HepG2 (cell line): ENCODE results near the gene SYPL1. TPM values are rescaled to one million over a fixed set of nuclear protein-coding genes. Genes with fewer than 3 reads are reported as not detected.

Source experiments
- ATAC-seq: fragments of 200-7000 bp; cut with Tn5 transposase; 3 replicates; pipeline ENCODE4 v1.9.1; 2020; ENCODE audit warnings: mild to moderate bottlenecking, moderate library complexity
- BruUV-seq: library from RNA; stranded (reverse); fragments of 400-500 nt; replicated peaks from 2 replicates; lab custom pipeline; 2021; lab: Mats Ljungman, UMichigan
- CTCF ChIA-PET: fragments of 300-600 bp; formaldehyde crosslinking; extraction: SDS; loops from one replicate; lab custom pipeline; 2021; ENCODE audit warnings: low total read pairs, inconsistent platforms, low intra/inter-chr PET ratio; lab: Yijun Ruan, JAX
- POLR2A ChIA-PET: fragments of 350-600 bp; sonication (Branson Sonifier 250); formaldehyde crosslinking; loops from one replicate; lab custom pipeline; 2020; ENCODE audit warnings: antibody characterized with exemption, inconsistent platforms; lab: Yijun Ruan, JAX
- DNase-seq: peaks from one replicate; pipeline ENCODE4 v3.0.0-alpha.2; 2015; ENCODE audit warnings: low spot score
- FAIRE-seq: peaks from 3 replicates; lab custom pipeline; 2011; peaks lifted over from hg19 to GRCh38; lab: Jason Lieb, UNC
- H2AFZ ChIP-seq: one replicate; pipeline ENCODE4 v1.6.1; 2011; ENCODE audit warnings: low read length, inconsistent platforms
- H3K27ac ChIP-seq: fragments of 300-600 bp; 3 replicates; pipeline ENCODE4 v1.8.0; 2011; ENCODE audit warnings: mixed run types, mild to moderate bottlenecking, mixed read lengths, low read length, inconsistent platforms; ENCODE audit not compliant: insufficient read depth; ENCODE audit errors: extremely low read length
- H3K27me3 ChIP-seq, 2 experiments: fragments of 200-600 bp in 1 of 2; 2 replicates in 1 of 2; 3 replicates in 1 of 2; pipeline versions ENCODE4 v1.6.0 to v1.8.0; 2011; ENCODE audit warnings: low read length in 2 of 2, mild to moderate bottlenecking in 2 of 2, moderate library complexity in 2 of 2, inconsistent platforms in 1 of 2; ENCODE audit not compliant: insufficient read depth in 2 of 2, control insufficient read depth in 1 of 2
- H3K36me3 ChIP-seq, 2 experiments: fragments of 200-600 bp in 1 of 2; replicated peaks in 1 of 2; 2 replicates in 1 of 2; 3 replicates in 1 of 2; pipeline versions ENCODE4 v1.5.1 to v1.8.0; 2011; ENCODE audit warnings: low read length in 2 of 2, inconsistent platforms in 1 of 2; ENCODE audit not compliant: insufficient read depth in 2 of 2, control insufficient read depth in 1 of 2
- H3K4me1 ChIP-seq: 2 replicates; pipeline ENCODE4 v1.5.1; 2012; ENCODE audit warnings: low read length, inconsistent platforms; ENCODE audit not compliant: insufficient read depth
- H3K4me2 ChIP-seq: 2 replicates; pipeline ENCODE4 v1.6.0; 2011; ENCODE audit warnings: low read depth, low read length, inconsistent platforms
- H3K4me3 ChIP-seq, 3 experiments: fragments of 200-600 bp in 1 of 3; sonication (generic), shearing (Covaris generic) in 1 of 3; replicated peaks in 1 of 3; 2 replicates each; pipeline ENCODE4 v1.5.1; 2011 to 2016; ENCODE audit warnings: low read length in 3 of 3, inconsistent platforms in 2 of 3, low read depth in 2 of 3, mild to moderate bottlenecking in 2 of 3, control low read depth in 1 of 3, mixed read lengths in 1 of 3; ENCODE audit not compliant: insufficient read depth in 1 of 3
- H3K79me2 ChIP-seq: one replicate; pipeline ENCODE4 v1.6.1; 2011; ENCODE audit warnings: low read length, inconsistent platforms; ENCODE audit not compliant: insufficient read depth
- H3K9ac ChIP-seq: 2 replicates; pipeline ENCODE4 v1.6.0; 2011; ENCODE audit warnings: mild to moderate bottlenecking, low read depth, low read length, inconsistent platforms; ENCODE audit not compliant: insufficient read depth
- H3K9me3 ChIP-seq: 2 replicates; pipeline ENCODE4 v1.5.1; 2012; ENCODE audit warnings: mild to moderate bottlenecking, low read length
- H4K20me1 ChIP-seq: 2 replicates; pipeline ENCODE4 v1.6.0; 2011; ENCODE audit warnings: inconsistent platforms, mild to moderate bottlenecking, low read length, moderate library complexity; ENCODE audit not compliant: insufficient read depth
- CHD4 ChIP-seq: fragments of 200-600 bp; sonication (generic); IDR thresholded peaks from 2 replicates; pipeline ENCODE4 v1.7.0; 2017; ENCODE audit warnings: mild to moderate bottlenecking, low read length, borderline replicate concordance
- EEA1 ChIP-seq: sonication (generic); formaldehyde crosslinking; IDR thresholded peaks from 2 replicates; pipeline ENCODE4 v1.5.1; 2020; ENCODE audit warnings: mild to moderate bottlenecking, missing genetic modification reagents, borderline replicate concordance
- FLYWCH1 ChIP-seq: sonication (generic); formaldehyde crosslinking; IDR thresholded peaks from 2 replicates; pipeline ENCODE4 v1.8.1; 2023; ENCODE audit warnings: mild to moderate bottlenecking, missing genetic modification reagents
- GTF3A ChIP-seq: sonication (generic); formaldehyde crosslinking; conservative IDR thresholded peaks from 2 replicates; pipeline ENCODE4 v1.4.0; 2020; ENCODE audit warnings: mild to moderate bottlenecking, missing genetic modification reagents
- HNF4G ChIP-seq, 2 experiments: sonication (generic) in 1 of 2; formaldehyde crosslinking in 1 of 2; IDR thresholded peaks; 2 replicates each; pipeline versions ENCODE4 v1.4.0 to v1.6.1; 2011 to 2020; ENCODE audit warnings: borderline replicate concordance in 2 of 2, low read depth in 2 of 2, mild to moderate bottlenecking in 2 of 2, low read length in 1 of 2, missing genetic modification reagents in 1 of 2, moderate library complexity in 1 of 2
- KLF11 ChIP-seq: IDR thresholded peaks from 2 replicates; pipeline ENCODE4 v1.6.1; 2016; ENCODE audit warnings: missing compliant biosample characterization
- LBX2 ChIP-seq: sonication (generic); formaldehyde crosslinking; IDR thresholded peaks from 2 replicates; pipeline ENCODE4 v1.5.0; 2020; ENCODE audit warnings: missing genetic modification reagents, mild to moderate bottlenecking, borderline replicate concordance
- MLLT10 ChIP-seq: sonication (generic); formaldehyde crosslinking; IDR thresholded peaks from 2 replicates; pipeline ENCODE4 v1.4.0; 2020; ENCODE audit warnings: missing genetic modification reagents
- ZBTB8A ChIP-seq: sonication (generic); formaldehyde crosslinking; IDR thresholded peaks from 2 replicates; pipeline ENCODE4 v1.4.0; 2020; ENCODE audit warnings: mild to moderate bottlenecking, low read depth, missing genetic modification reagents, borderline replicate concordance
- ZNF350 ChIP-seq: sonication (generic); formaldehyde crosslinking; IDR thresholded peaks from 2 replicates; pipeline ENCODE4 v1.4.0; 2020; ENCODE audit warnings: mild to moderate bottlenecking, low read depth, missing genetic modification reagents, borderline replicate concordance
- ZNF503 ChIP-seq: sonication (generic); formaldehyde crosslinking; IDR thresholded peaks from 2 replicates; pipeline ENCODE4 v1.4.0; 2020; ENCODE audit warnings: missing genetic modification reagents
- ZNF563 ChIP-seq: sonication (generic); formaldehyde crosslinking; IDR thresholded peaks from 2 replicates; pipeline ENCODE4 v1.8.0; 2022; ENCODE audit warnings: mild to moderate bottlenecking, moderate library complexity, missing genetic modification reagents
- ZNF678 ChIP-seq: sonication (generic); formaldehyde crosslinking; IDR thresholded peaks from 2 replicates; pipeline ENCODE4 v1.4.0; 2020; ENCODE audit warnings: mild to moderate bottlenecking, missing genetic modification reagents
- ZNF746 ChIP-seq: sonication (generic); formaldehyde crosslinking; IDR thresholded peaks from 2 replicates; pipeline ENCODE4 v1.8.0; 2022; ENCODE audit warnings: mild to moderate bottlenecking, missing genetic modification reagents
- ZSCAN20 ChIP-seq: sonication (generic); formaldehyde crosslinking; IDR thresholded peaks from 2 replicates; pipeline ENCODE4 v1.4.0; 2020; ENCODE audit warnings: missing genetic modification reagents, mild to moderate bottlenecking, borderline replicate concordance
- WGBS: methylation state at CpG from one replicate; pipeline ENCODE4 v1.1.6; 2017; ENCODE audit warnings: low lambda C conversion rate; 5-methylcytosine and 5-hydroxymethylcytosine counted together
- in situ Hi-C: cut with HindIII; loops from 2 replicates; pipeline ENCODE4 v1.10.0; 2017; ENCODE audit warnings: low pct_unique_long_range_greater_than_20kb; ENCODE audit not compliant: extremely low pct_ligation_motif_present
- intact Hi-C: fragments of 100-400 bp; cut with micrococcal nuclease; formaldehyde crosslinking; loops from one replicate; pipeline ENCODE4 v1.10.0; 2022; ENCODE audit not compliant: unreplicated experiment
- polyA plus RNA-seq, 8 experiments: library from polyadenylated mRNA; depleted of rRNA in 3 of 8; stranded (reverse) in 7 of 8; unstranded in 1 of 8; fragments of >200 nt; fragmentation: Illumina TruSeq in 4 of 8; extraction: Trizol in 4 of 8; gene quantifications; 2 replicates each; pipeline versions ENCODE4 v1.2.1 to v1.2.3, GENCODE V29; 2011 to 2016; ENCODE audit warnings: low read depth in 4 of 8, missing spikeins in 1 of 8, mixed read lengths in 1 of 8; ENCODE audit not compliant: insufficient read depth in 1 of 8
- total RNA-seq, 5 experiments: library from RNA; depleted of rRNA; stranded (reverse); fragments of >200 nt; fragmentation: Illumina TruSeq; extraction: Trizol; gene quantifications; 2 replicates each; pipeline ENCODE4 v1.2.3, GENCODE V29; 2016; ENCODE audit warnings: low read depth in 1 of 5
- TF ChIP-seq, protein P1 (sequence below): sonication (generic); formaldehyde crosslinking; IDR thresholded peaks from 2 replicates; pipeline ENCODE4 v1.4.0; 2020; ENCODE audit warnings: mild to moderate bottlenecking, missing genetic modification reagents
- TF ChIP-seq, protein P2 (sequence below): sonication (generic); formaldehyde crosslinking; IDR thresholded peaks from 2 replicates; pipeline ENCODE4 v1.5.1; 2020; ENCODE audit warnings: missing genetic modification reagents, mild to moderate bottlenecking, borderline replicate concordance
- TF ChIP-seq, protein P3 (sequence below): sonication (generic); formaldehyde crosslinking; conservative IDR thresholded peaks from 2 replicates; pipeline ENCODE4 v1.4.0; 2020; ENCODE audit warnings: missing genetic modification reagents

SYPL1 gene
- total and polyA plus RNA-seq, 2 of the 13 experiments (the other 11 are each of a cell fraction or from before 2014, with no cell fraction given): 27.5 to 40.2 TPM

- H3K4me1 ChIP-seq: no peaks in the 10 kb centered on the region
- CTCF ChIA-PET: no interaction called here
- TF ChIP-seq KLF11 (CRISPR knock-in tag) (no peak), ZNF746 (no peak), CHD4 (no peak), MLLT10 (CRISPR knock-in tag) (no peak), ZNF678 (CRISPR knock-in tag) (no peak), FLYWCH1 (CRISPR knock-in tag) (no peak), ZSCAN20 (CRISPR knock-in tag) (no peak), HNF4G (IDR thresholded peaks at IDR 0.05; ENCODE audit: borderline replicate concordance, low read depth, low read length) (no peak), HNF4G (CRISPR knock-in tag; IDR thresholded peaks at IDR 0.05; ENCODE audit: borderline replicate concordance, low read depth) (no peak), LBX2 (CRISPR knock-in tag) (no peak), ZNF563 (CRISPR knock-in tag) (no peak), ZBTB8A (CRISPR knock-in tag) (no peak), EEA1 (CRISPR knock-in tag) (no peak), ZNF503 (CRISPR knock-in tag) (no peak), ZNF350 (no peak), GTF3A (CRISPR knock-in tag) (no peak)
- TF ChIP-seq, protein P1, sequence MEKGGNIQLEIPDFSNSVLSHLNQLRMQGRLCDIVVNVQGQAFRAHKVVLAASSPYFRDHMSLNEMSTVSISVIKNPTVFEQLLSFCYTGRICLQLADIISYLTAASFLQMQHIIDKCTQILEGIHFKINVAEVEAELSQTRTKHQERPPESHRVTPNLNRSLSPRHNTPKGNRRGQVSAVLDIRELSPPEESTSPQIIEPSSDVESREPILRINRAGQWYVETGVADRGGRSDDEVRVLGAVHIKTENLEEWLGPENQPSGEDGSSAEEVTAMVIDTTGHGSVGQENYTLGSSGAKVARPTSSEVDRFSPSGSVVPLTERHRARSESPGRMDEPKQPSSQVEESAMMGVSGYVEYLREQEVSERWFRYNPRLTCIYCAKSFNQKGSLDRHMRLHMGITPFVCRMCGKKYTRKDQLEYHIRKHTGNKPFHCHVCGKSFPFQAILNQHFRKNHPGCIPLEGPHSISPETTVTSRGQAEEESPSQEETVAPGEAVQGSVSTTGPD (CRISPR knock-in tag): no peak
- TF ChIP-seq, protein P2, sequence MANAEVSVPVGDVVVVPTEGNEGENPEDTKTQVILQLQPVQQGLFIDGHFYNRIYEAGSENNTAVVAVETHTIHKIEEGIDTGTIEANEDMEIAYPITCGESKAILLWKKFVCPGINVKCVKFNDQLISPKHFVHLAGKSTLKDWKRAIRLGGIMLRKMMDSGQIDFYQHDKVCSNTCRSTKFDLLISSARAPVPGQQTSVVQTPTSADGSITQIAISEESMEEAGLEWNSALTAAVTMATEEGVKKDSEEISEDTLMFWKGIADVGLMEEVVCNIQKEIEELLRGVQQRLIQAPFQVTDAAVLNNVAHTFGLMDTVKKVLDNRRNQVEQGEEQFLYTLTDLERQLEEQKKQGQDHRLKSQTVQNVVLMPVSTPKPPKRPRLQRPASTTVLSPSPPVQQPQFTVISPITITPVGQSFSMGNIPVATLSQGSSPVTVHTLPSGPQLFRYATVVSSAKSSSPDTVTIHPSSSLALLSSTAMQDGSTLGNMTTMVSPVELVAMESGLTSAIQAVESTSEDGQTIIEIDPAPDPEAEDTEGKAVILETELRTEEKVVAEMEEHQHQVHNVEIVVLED (CRISPR knock-in tag): no peak
- TF ChIP-seq, protein P3, sequence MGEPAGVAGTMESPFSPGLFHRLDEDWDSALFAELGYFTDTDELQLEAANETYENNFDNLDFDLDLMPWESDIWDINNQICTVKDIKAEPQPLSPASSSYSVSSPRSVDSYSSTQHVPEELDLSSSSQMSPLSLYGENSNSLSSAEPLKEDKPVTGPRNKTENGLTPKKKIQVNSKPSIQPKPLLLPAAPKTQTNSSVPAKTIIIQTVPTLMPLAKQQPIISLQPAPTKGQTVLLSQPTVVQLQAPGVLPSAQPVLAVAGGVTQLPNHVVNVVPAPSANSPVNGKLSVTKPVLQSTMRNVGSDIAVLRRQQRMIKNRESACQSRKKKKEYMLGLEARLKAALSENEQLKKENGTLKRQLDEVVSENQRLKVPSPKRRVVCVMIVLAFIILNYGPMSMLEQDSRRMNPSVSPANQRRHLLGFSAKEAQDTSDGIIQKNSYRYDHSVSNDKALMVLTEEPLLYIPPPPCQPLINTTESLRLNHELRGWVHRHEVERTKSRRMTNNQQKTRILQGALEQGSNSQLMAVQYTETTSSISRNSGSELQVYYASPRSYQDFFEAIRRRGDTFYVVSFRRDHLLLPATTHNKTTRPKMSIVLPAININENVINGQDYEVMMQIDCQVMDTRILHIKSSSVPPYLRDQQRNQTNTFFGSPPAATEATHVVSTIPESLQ (CRISPR knock-in tag): no peak
- no peak overlapping the region for H3K9ac ChIP-seq
- FAIRE-seq (no peak), DNase-seq (no peak), ATAC-seq (no peak)
- BruUV-seq: no TSS peak
- no peaks in the 10 kb centered on the region for H3K79me2 ChIP-seq
- peaks cover 11 to 28% of the 10 kb centered on the region in 2 experiments; a peak in 2 of 5 replicates for H3K36me3 ChIP-seq
- no peaks in the 10 kb centered on the region for H3K9me3 ChIP-seq
- H3K4me3 ChIP-seq: no peak overlapping the region
- in situ Hi-C loops (no loop called here), intact Hi-C loops (no loop called here)
- H2AFZ ChIP-seq: no peak overlapping the region
- no peak overlapping the region for H3K27ac ChIP-seq
- 100% methylated on average over 1 of the region's 1 CpG for WGBS
- POLR2A ChIA-PET: no interaction called here
- no peak overlapping the region for H3K4me2 ChIP-seq
- H4K20me1 ChIP-seq: no peaks in the 10 kb centered on the region
- no peaks in the 10 kb centered on the region for H3K27me3 ChIP-seq
Observed at GRCh38 chr7:106092204-106092603, 19.9 kb downstream of the SYPL1 start.
